ENCODE results near the gene MAML2.

MAML2 gene

GRCh38 chr11:95996621-95997235, 346.3 kb downstream of the MAML2 start:
- no peak for DNase-seq

GRCh38 chr11:95994329-95994728, 348.7 kb downstream of the MAML2 start:
- DNase-seq: no peak

- no peak for DNase-seq
Observed at GRCh38 chr11:95993438-95994298, 349.3 kb downstream of the MAML2 start.

- no peak for DNase-seq
Observed at GRCh38 chr11:95991545-95991944, 351.4 kb downstream of the MAML2 start.

GRCh38 chr11:95991101-95991500, 351.9 kb downstream of the MAML2 start:
- DNase-seq: no peak

- DNase-seq: no peak
Observed at GRCh38 chr11:95989780-95990179, 353.2 kb downstream of the MAML2 start.

GRCh38 chr11:95989076-95989605, 353.9 kb downstream of the MAML2 start:
- DNase-seq: no peak

- no peak for DNase-seq
Observed at GRCh38 chr11:95985174-95985808, 357.7 kb downstream of the MAML2 start.

GRCh38 chr11:95984072-95984471, 358.9 kb downstream of the MAML2 start:
- DNase-seq: no peak

- DNase-seq: no peak
Observed at GRCh38 chr11:95977534-95978174, 365.3 kb downstream of the MAML2 start.

- no peak for DNase-seq
Observed at GRCh38 chr11:95976550-95976949, 366.4 kb downstream of the MAML2 start.

- DNase-seq: no peak
Observed at GRCh38 chr11:95975343-95975742, 367.7 kb downstream of the MAML2 start.

- no peak for DNase-seq
Observed at GRCh38 chr11:95972060-95972459, 370.9 kb downstream of the MAML2 start.

- DNase-seq: no peak
Observed at GRCh38 chr11:95968585-95968984, 374.4 kb downstream of the MAML2 start.

GRCh38 chr11:95964281-95964680, 378.7 kb downstream of the MAML2 start:
- DNase-seq: no peak

- DNase-seq: no peak
Observed at GRCh38 chr11:95961758-95962157, 381.2 kb downstream of the MAML2 start.

GRCh38 chr11:95950905-95951304, 392.1 kb downstream of the MAML2 start:
- no peak for DNase-seq

GRCh38 chr11:95948637-95949036, 394.4 kb downstream of the MAML2 start:
- no peak for DNase-seq

- no peak for DNase-seq
Observed at GRCh38 chr11:95944623-95945022, 398.4 kb downstream of the MAML2 start.

GRCh38 chr11:95943546-95943945, 399.4 kb downstream of the MAML2 start:
- no peak for DNase-seq

- DNase-seq: no peak
Observed at GRCh38 chr11:95939091-95939490, 403.9 kb downstream of the MAML2 start.

- no peak for DNase-seq
Observed at GRCh38 chr11:95937358-95937757, 405.6 kb downstream of the MAML2 start.

GRCh38 chr11:95933594-95933993, 409.4 kb downstream of the MAML2 start:
- DNase-seq: no peak
